Measurements from ENCODE around the gene OR2W3. TPM values are rescaled to one million over a fixed set of nuclear protein-coding genes. Genes with fewer than 3 reads are reported as not detected.

Gene OR2W3
- not detected in 2 replicates for total RNA-seq (2022)
- not detected for Bru-seq, nascent RNA
- BruChase-seq, experiment 1, labeled RNA remaining after a 6-hour chase, result not detected
- BruChase-seq, experiment 2, labeled RNA remaining after a 2-hour chase, result not detected
- long read RNA-seq, result 0 reads

- TF ChIP-seq, protein P1, sequence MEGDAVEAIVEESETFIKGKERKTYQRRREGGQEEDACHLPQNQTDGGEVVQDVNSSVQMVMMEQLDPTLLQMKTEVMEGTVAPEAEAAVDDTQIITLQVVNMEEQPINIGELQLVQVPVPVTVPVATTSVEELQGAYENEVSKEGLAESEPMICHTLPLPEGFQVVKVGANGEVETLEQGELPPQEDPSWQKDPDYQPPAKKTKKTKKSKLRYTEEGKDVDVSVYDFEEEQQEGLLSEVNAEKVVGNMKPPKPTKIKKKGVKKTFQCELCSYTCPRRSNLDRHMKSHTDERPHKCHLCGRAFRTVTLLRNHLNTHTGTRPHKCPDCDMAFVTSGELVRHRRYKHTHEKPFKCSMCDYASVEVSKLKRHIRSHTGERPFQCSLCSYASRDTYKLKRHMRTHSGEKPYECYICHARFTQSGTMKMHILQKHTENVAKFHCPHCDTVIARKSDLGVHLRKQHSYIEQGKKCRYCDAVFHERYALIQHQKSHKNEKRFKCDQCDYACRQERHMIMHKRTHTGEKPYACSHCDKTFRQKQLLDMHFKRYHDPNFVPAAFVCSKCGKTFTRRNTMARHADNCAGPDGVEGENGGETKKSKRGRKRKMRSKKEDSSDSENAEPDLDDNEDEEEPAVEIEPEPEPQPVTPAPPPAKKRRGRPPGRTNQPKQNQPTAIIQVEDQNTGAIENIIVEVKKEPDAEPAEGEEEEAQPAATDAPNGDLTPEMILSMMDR (IDR thresholded peaks at IDR 0.05; ENCODE audit: unreplicated experiment), result no peak
- Mint-ChIP-seq H3K9me3 (ENCODE audit: unreplicated experiment) (no peaks in the 10 kb centered on the region), H3K4me1 (ENCODE audit: insufficient read depth, unreplicated experiment) (no peaks in the 10 kb centered on the region), H3K27me3 (ENCODE audit: insufficient read depth, unreplicated experiment) (no peaks in the 10 kb centered on the region), H3K36me3 (ENCODE audit: insufficient read depth, unreplicated experiment) (no peaks in the 10 kb centered on the region), H3K4me3 (ENCODE audit: unreplicated experiment) (no peak within 1 kb of the TSS), H3K27ac (ENCODE audit: low read depth, unreplicated experiment) (no peak within 1 kb of the TSS)
- intact Hi-C loops (cut with micrococcal nuclease), result no loop called here
- CTCF ChIA-PET, result interaction anchor here (0.6 to 2.1 kb wide), 5 partner anchors 9 to 993 kb away, joined by 3 to 5 read pairs (median 3); no protein-coding TSS in a partner anchor
- BruUV-seq (replicated peaks), result no TSS peak
- POLR2A ChIA-PET, result interaction anchor here (1.4 to 2.3 kb wide), 2 partner anchors 7 to 10 kb away, joined by 5 to 10 read pairs; no protein-coding TSS in a partner anchor
- no peak for DNase-seq (ENCODE audit: unreplicated experiment)
Measured at GRCh38 chr1:247895163-247895637, at the start of gene OR2W3. Gene OR2W3 (plus strand): TSS chr1:247895587. CDS start chr1:247895587, 0 bp downstream.

DNA sequence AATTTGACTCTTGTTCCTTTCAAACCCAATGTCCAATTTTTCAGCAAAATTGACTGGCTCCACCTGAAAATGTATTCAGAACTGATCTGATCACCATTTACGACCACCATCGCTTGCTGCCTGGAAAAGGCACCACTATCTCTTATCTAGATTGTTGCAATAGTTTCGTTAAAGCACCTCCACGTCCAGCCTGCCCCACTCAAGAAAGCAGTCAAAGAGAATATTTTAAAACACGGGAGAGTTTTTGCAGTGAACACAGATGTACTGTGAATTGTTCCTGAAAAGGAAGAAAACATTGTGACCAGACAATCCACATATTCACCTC lies 49.7 kb upstream of the OR2W3 start:
- Mint-ChIP-seq H3K27ac (ENCODE audit: low read depth, unreplicated experiment) (no peak overlapping the region), H3K4me3 (ENCODE audit: unreplicated experiment) (no peak overlapping the region), H3K27me3 (ENCODE audit: insufficient read depth, unreplicated experiment) (no peaks in the 10 kb centered on the region), H3K4me1 (ENCODE audit: insufficient read depth, unreplicated experiment) (peaks cover 5% of the 10 kb centered on the region), H3K9me3 (ENCODE audit: unreplicated experiment) (no peaks in the 10 kb centered on the region), H3K36me3 (ENCODE audit: insufficient read depth, unreplicated experiment) (no peaks in the 10 kb centered on the region)
- POLR2A ChIA-PET, result no interaction called here
- TF ChIP-seq, protein P1 (IDR thresholded peaks at IDR 0.05; ENCODE audit: unreplicated experiment), result no peak
- BruUV-seq (replicated peaks), result no TSS peak
- DNase-seq (ENCODE audit: unreplicated experiment), result no peak
- intact Hi-C loops (cut with micrococcal nuclease), result no loop called here
- CTCF ChIA-PET, result interaction anchor here (1.5 kb wide), 1 partner anchor 10 kb away, joined by 5 read pairs; no protein-coding TSS in a partner anchor

- peaks cover 4% of the 10 kb centered on the region for H3K9me3 Mint-ChIP-seq (ENCODE audit: unreplicated experiment)
- DNase-seq (ENCODE audit: unreplicated experiment), result no peak
- no peak overlapping the region for H3K27ac Mint-ChIP-seq (ENCODE audit: low read depth, unreplicated experiment)
- no TSS peak for BruUV-seq (replicated peaks)
- TF ChIP-seq, protein P1 (IDR thresholded peaks at IDR 0.05; ENCODE audit: unreplicated experiment), result no peak
- H3K36me3 Mint-ChIP-seq (ENCODE audit: insufficient read depth, unreplicated experiment), result no peaks in the 10 kb centered on the region
- H3K4me3 Mint-ChIP-seq (ENCODE audit: unreplicated experiment), result no peak overlapping the region
- intact Hi-C loops (cut with micrococcal nuclease), result no loop called here
- H3K4me1 Mint-ChIP-seq (ENCODE audit: insufficient read depth, unreplicated experiment), result peaks cover 8% of the 10 kb centered on the region
- POLR2A ChIA-PET, result no interaction called here
- CTCF ChIA-PET, result no interaction called here
- H3K27me3 Mint-ChIP-seq (ENCODE audit: insufficient read depth, unreplicated experiment), result no peaks in the 10 kb centered on the region
Measured at GRCh38 chr1:247848346-247848745, 47.0 kb upstream of the OR2W3 start.

DNA sequence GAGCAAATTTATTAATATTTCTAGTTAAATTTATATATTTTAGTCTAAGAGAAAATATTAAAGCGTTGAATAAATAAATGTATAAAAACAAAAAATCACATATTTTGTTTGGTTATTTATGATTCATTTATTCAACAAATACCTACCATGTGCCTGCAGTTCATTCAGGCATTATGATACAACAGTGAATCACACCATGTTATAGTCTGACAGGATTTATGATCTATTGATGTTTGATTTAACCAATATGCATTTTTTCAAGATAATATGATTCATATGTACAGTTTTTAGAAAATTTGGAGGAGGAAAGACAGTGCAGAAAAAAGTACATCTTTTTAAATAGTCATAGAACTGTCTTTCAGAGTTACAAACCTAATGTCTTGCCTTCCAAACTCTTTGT lies 45.8 kb upstream of the OR2W3 start:
- Mint-ChIP-seq H3K27me3 (ENCODE audit: insufficient read depth, unreplicated experiment) (no peaks in the 10 kb centered on the region), H3K9me3 (ENCODE audit: unreplicated experiment) (peaks cover 8% of the 10 kb centered on the region), H3K27ac (ENCODE audit: low read depth, unreplicated experiment) (no peak overlapping the region), H3K36me3 (ENCODE audit: insufficient read depth, unreplicated experiment) (no peaks in the 10 kb centered on the region), H3K4me3 (ENCODE audit: unreplicated experiment) (no peak overlapping the region), H3K4me1 (ENCODE audit: insufficient read depth, unreplicated experiment) (peaks cover 11% of the 10 kb centered on the region)
- peak; percentile 21 for DNase-seq (ENCODE audit: unreplicated experiment)
- POLR2A ChIA-PET, result no interaction called here
- BruUV-seq (replicated peaks), result no TSS peak
- TF ChIP-seq, protein P1 (IDR thresholded peaks at IDR 0.05; ENCODE audit: unreplicated experiment), result no peak
- CTCF ChIA-PET, result interaction anchor here (0.6 to 0.7 kb wide), 2 partner anchors 94 to 170 kb away, joined by 3 to 4 read pairs; partner anchors contain the start of gene OR13G1
- intact Hi-C loops (cut with micrococcal nuclease), result no loop called here

Measured in MCF 10A (cell line).